ENCODE measurements around the gene CHD8. TPM values are rescaled to one million over a fixed set of nuclear protein-coding genes. Genes with fewer than 3 reads are reported as not detected.

Gene CHD8, protein sequence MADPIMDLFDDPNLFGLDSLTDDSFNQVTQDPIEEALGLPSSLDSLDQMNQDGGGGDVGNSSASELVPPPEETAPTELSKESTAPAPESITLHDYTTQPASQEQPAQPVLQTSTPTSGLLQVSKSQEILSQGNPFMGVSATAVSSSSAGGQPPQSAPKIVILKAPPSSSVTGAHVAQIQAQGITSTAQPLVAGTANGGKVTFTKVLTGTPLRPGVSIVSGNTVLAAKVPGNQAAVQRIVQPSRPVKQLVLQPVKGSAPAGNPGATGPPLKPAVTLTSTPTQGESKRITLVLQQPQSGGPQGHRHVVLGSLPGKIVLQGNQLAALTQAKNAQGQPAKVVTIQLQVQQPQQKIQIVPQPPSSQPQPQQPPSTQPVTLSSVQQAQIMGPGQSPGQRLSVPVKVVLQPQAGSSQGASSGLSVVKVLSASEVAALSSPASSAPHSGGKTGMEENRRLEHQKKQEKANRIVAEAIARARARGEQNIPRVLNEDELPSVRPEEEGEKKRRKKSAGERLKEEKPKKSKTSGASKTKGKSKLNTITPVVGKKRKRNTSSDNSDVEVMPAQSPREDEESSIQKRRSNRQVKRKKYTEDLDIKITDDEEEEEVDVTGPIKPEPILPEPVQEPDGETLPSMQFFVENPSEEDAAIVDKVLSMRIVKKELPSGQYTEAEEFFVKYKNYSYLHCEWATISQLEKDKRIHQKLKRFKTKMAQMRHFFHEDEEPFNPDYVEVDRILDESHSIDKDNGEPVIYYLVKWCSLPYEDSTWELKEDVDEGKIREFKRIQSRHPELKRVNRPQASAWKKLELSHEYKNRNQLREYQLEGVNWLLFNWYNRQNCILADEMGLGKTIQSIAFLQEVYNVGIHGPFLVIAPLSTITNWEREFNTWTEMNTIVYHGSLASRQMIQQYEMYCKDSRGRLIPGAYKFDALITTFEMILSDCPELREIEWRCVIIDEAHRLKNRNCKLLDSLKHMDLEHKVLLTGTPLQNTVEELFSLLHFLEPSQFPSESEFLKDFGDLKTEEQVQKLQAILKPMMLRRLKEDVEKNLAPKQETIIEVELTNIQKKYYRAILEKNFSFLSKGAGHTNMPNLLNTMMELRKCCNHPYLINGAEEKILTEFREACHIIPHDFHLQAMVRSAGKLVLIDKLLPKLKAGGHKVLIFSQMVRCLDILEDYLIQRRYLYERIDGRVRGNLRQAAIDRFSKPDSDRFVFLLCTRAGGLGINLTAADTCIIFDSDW (N-terminal part only)
- total RNA-seq (41.8 and 50.9 TPM in 2 replicates), polyA plus RNA-seq (22.1 and 24.1 TPM in 2 replicates)

GRCh38 chr14:21455912-21456667, at the start of gene CHD8:
Gene CHD8 (minus strand): TSS chr14:21456123. CDS start chr14:21431643, 24,480 bp downstream.
- 2% methylated on average over 36 of the region's 36 CpGs for WGBS (ENCODE audit: low lambda C conversion rate, missing lambda C conversion rate)
- Histone ChIP-seq H4K20me1 (ENCODE audit: insufficient read depth, poor library complexity, severe bottlenecking) (no peaks in the 10 kb centered on the region), H3K9me3 (ENCODE audit: low read depth) (no peaks in the 10 kb centered on the region), H3K27me3 (no peaks in the 10 kb centered on the region), H3K36me3 (replicated peaks; ENCODE audit: insufficient read depth, low read depth) (no peaks in the 10 kb centered on the region), H3K4me2 (peak within 1 kb of the TSS; percentile 81), H3K4me3 (peak within 1 kb of the TSS; percentile 47), H3K4me1 (ENCODE audit: insufficient read depth) (peaks cover 14% of the 10 kb centered on the region), H3K27ac (peak within 1 kb of the TSS; percentile 96), H2AFZ (peak within 1 kb of the TSS; percentile 97), H3K9me2 (replicated peaks; ENCODE audit: insufficient read depth) (no peaks in the 10 kb centered on the region), H3K79me2 (peaks cover 42% of the 10 kb centered on the region)
- DNase-seq (ENCODE audit: low spot score): peak; percentile 100
- TF ChIP-seq EZH2 (IDR thresholded peaks at IDR 0.05; ENCODE audit: borderline replicate concordance) (no peak), EZH2phosphoT487 (IDR thresholded peaks at IDR 0.05; ENCODE audit: low read depth, severe bottlenecking, unreplicated experiment) (no peak)
- TF ChIP-seq, protein P1, sequence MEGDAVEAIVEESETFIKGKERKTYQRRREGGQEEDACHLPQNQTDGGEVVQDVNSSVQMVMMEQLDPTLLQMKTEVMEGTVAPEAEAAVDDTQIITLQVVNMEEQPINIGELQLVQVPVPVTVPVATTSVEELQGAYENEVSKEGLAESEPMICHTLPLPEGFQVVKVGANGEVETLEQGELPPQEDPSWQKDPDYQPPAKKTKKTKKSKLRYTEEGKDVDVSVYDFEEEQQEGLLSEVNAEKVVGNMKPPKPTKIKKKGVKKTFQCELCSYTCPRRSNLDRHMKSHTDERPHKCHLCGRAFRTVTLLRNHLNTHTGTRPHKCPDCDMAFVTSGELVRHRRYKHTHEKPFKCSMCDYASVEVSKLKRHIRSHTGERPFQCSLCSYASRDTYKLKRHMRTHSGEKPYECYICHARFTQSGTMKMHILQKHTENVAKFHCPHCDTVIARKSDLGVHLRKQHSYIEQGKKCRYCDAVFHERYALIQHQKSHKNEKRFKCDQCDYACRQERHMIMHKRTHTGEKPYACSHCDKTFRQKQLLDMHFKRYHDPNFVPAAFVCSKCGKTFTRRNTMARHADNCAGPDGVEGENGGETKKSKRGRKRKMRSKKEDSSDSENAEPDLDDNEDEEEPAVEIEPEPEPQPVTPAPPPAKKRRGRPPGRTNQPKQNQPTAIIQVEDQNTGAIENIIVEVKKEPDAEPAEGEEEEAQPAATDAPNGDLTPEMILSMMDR (IDR thresholded peaks at IDR 0.05; ENCODE audit: poor library complexity): peak; percentile 72

GRCh38 chr14:21505012-21505553, 49.2 kb upstream of the CHD8 start:
- H3K27ac ChIP-seq: no peak overlapping the region
- no peaks in the 10 kb centered on the region for H3K9me2 ChIP-seq (replicated peaks; ENCODE audit: insufficient read depth)
- peaks cover 67% of the 10 kb centered on the region for H3K79me2 ChIP-seq
- no peak overlapping the region for H2AFZ ChIP-seq
- H3K36me3 ChIP-seq (replicated peaks; ENCODE audit: insufficient read depth, low read depth): no peaks in the 10 kb centered on the region
- DNase-seq (ENCODE audit: low spot score): no peak
- TF ChIP-seq EZH2phosphoT487 (IDR thresholded peaks at IDR 0.05; ENCODE audit: low read depth, severe bottlenecking, unreplicated experiment) (no peak), EZH2 (IDR thresholded peaks at IDR 0.05; ENCODE audit: borderline replicate concordance) (no peak)
- TF ChIP-seq, protein P1 (IDR thresholded peaks at IDR 0.05; ENCODE audit: poor library complexity): no peak
- H3K9me3 ChIP-seq (ENCODE audit: low read depth): no peaks in the 10 kb centered on the region
- H3K4me1 ChIP-seq (ENCODE audit: insufficient read depth): peaks cover 2% of the 10 kb centered on the region
- no peaks in the 10 kb centered on the region for H4K20me1 ChIP-seq (ENCODE audit: insufficient read depth, poor library complexity, severe bottlenecking)
- H3K27me3 ChIP-seq: no peaks in the 10 kb centered on the region
- H3K4me3 ChIP-seq: no peak overlapping the region
- no peak overlapping the region for H3K4me2 ChIP-seq

DNA sequence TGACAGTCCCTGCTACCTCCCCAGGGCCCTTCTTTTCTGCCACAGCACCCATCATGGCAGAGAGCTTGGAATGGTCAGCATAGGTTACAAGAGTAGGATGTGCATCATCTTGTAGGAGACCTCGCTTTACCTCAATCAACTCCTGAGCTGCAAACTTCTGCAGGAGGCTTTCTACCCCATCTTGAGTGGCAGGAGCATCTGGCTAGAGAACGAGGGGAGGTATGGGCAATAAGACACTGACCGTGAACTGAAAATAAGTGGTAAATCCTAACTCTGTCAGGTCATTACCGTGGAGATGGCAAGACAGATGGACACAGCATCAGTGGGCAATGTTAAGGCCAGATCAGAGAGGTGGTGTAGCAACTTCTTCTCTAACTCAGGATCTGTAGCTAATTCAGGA, 47.5 kb upstream of the CHD8 start:
- no peak for TF ChIP-seq EZH2 (IDR thresholded peaks at IDR 0.05; ENCODE audit: borderline replicate concordance)
- TF ChIP-seq, protein P1 (IDR thresholded peaks at IDR 0.05; ENCODE audit: poor library complexity): no peak
- TF ChIP-seq EZH2phosphoT487 (IDR thresholded peaks at IDR 0.05; ENCODE audit: low read depth, severe bottlenecking, unreplicated experiment): no peak
- H3K9me3 ChIP-seq (ENCODE audit: low read depth): no peaks in the 10 kb centered on the region
- H3K4me2 ChIP-seq: no peak overlapping the region
- no peak overlapping the region for H3K27ac ChIP-seq
- H3K79me2 ChIP-seq: peaks cover 50% of the 10 kb centered on the region
- no peak for DNase-seq (ENCODE audit: low spot score)
- no peaks in the 10 kb centered on the region for H3K4me1 ChIP-seq (ENCODE audit: insufficient read depth)
- no peaks in the 10 kb centered on the region for H3K36me3 ChIP-seq (replicated peaks; ENCODE audit: insufficient read depth, low read depth)
- H4K20me1 ChIP-seq (ENCODE audit: insufficient read depth, poor library complexity, severe bottlenecking): no peaks in the 10 kb centered on the region
- WGBS (ENCODE audit: low lambda C conversion rate, missing lambda C conversion rate): 80% methylated on average over 4 of the region's 4 CpGs
- H2AFZ ChIP-seq: no peak overlapping the region
- no peaks in the 10 kb centered on the region for H3K9me2 ChIP-seq (replicated peaks; ENCODE audit: insufficient read depth)
- no peak overlapping the region for H3K4me3 ChIP-seq
- H3K27me3 ChIP-seq: no peaks in the 10 kb centered on the region
